HEK293 (cell line): ENCODE results near the gene ASCC1.

Experiments
- CTCF ChIA-PET: fragments of 350-600 bp; formaldehyde crosslinking; extraction: SDS; loops from one replicate; lab custom pipeline; 2021; ENCODE audit warnings: antibody characterized with exemption; lab: Yijun Ruan, JAX
- POLR2A ChIA-PET: fragments of 300-600 bp; formaldehyde crosslinking; extraction: SDS; loops from one replicate; lab custom pipeline; 2020; ENCODE audit warnings: antibody characterized with exemption, inconsistent platforms; lab: Yijun Ruan, JAX
- H3K27ac ChIP-seq: fragments of 200-500 bp; sonication (Bioruptor generic); 2 replicates; pipeline ENCODE4 v1.5.1; 2014; ENCODE audit warnings: low read depth, low read length, control low read depth, inconsistent platforms; ENCODE audit errors: extremely low read depth
- H3K36me3 ChIP-seq, 2 experiments: fragments of 200-500 bp in 1 of 2; sonication (Bioruptor generic) in 1 of 2; 1 replicate in 1 of 2; 2 replicates in 1 of 2; pipeline ENCODE4 v1.5.1; 2014 to 2017; ENCODE audit warnings: inconsistent platforms in 2 of 2, low read length in 2 of 2; ENCODE audit not compliant: control insufficient read depth in 2 of 2, insufficient read depth in 1 of 2
- H3K4me1 ChIP-seq: fragments of 200-500 bp; sonication (Bioruptor generic); 2 replicates; pipeline ENCODE4 v1.5.1; 2014; ENCODE audit warnings: mild to moderate bottlenecking, low read length, inconsistent platforms; ENCODE audit not compliant: control insufficient read depth, insufficient read depth
- H3K4me3 ChIP-seq: 2 replicates; pipeline ENCODE4 v1.5.1; 2011; ENCODE audit warnings: low read depth, mild to moderate bottlenecking, control low read depth, low read length, moderate library complexity
- H3K9me3 ChIP-seq: fragments of 200-500 bp; sonication (Bioruptor generic); 2 replicates; pipeline ENCODE4 v1.5.1; 2014; ENCODE audit warnings: low read depth, low read length, inconsistent platforms; ENCODE audit not compliant: control insufficient read depth, insufficient read depth
- PRDM6 ChIP-seq: fragments of 450-650 bp; formaldehyde crosslinking; IDR thresholded peaks from 2 replicates; pipeline ENCODE4 v1.5.1; 2017; ENCODE audit warnings: missing biosample characterization, missing genetic modification characterization
- SP7 ChIP-seq: fragments of 450-650 bp; formaldehyde crosslinking; IDR thresholded peaks from 2 replicates; pipeline ENCODE4 v1.5.1; 2016; ENCODE audit warnings: missing biosample characterization, missing genetic modification characterization
- ZBTB8A ChIP-seq: fragments of 450-650 bp; formaldehyde crosslinking; IDR thresholded peaks from 2 replicates; pipeline ENCODE4 v1.5.1; 2016; ENCODE audit warnings: missing biosample characterization, missing genetic modification characterization
- ZNF10 ChIP-seq: fragments of 450-650 bp; formaldehyde crosslinking; IDR thresholded peaks from 2 replicates; pipeline ENCODE4 v1.5.1; 2017; ENCODE audit warnings: missing biosample characterization, missing genetic modification characterization
- ZNF112 ChIP-seq: fragments of 450-650 bp; formaldehyde crosslinking; IDR thresholded peaks from 2 replicates; pipeline ENCODE4 v1.5.0; 2017; ENCODE audit warnings: missing biosample characterization, missing genetic modification characterization
- ZNF140 ChIP-seq: fragments of 450-650 bp; formaldehyde crosslinking; IDR thresholded peaks from 2 replicates; pipeline ENCODE4 v1.5.1; 2016; ENCODE audit warnings: missing biosample characterization, missing genetic modification characterization
- ZNF155 ChIP-seq: fragments of 450-650 bp; formaldehyde crosslinking; IDR thresholded peaks from 2 replicates; pipeline ENCODE4 v1.5.1; 2016; ENCODE audit warnings: missing biosample characterization, missing genetic modification characterization
- ZNF2 ChIP-seq: fragments of 450-650 bp; formaldehyde crosslinking; IDR thresholded peaks from 2 replicates; pipeline ENCODE4 v1.5.1; 2016; ENCODE audit warnings: missing biosample characterization, missing genetic modification characterization
- ZNF341 ChIP-seq: fragments of 450-650 bp; formaldehyde crosslinking; IDR thresholded peaks from 2 replicates; pipeline ENCODE4; 2016; ENCODE audit warnings: low read depth, missing biosample characterization, missing genetic modification characterization
- ZNF362 ChIP-seq: fragments of 450-650 bp; formaldehyde crosslinking; IDR thresholded peaks from 2 replicates; pipeline ENCODE4 v1.5.1; 2016; ENCODE audit warnings: missing biosample characterization, missing genetic modification characterization
- ZNF366 ChIP-seq: fragments of 450-650 bp; formaldehyde crosslinking; conservative IDR thresholded peaks from 2 replicates; pipeline ENCODE4 v1.5.1; 2016; ENCODE audit warnings: missing biosample characterization, missing genetic modification characterization
- ZNF394 ChIP-seq: fragments of 450-650 bp; formaldehyde crosslinking; IDR thresholded peaks from 2 replicates; pipeline ENCODE4 v1.5.1; 2016; ENCODE audit warnings: missing biosample characterization, missing genetic modification characterization, mild to moderate bottlenecking, moderate library complexity, borderline replicate concordance
- ZNF571 ChIP-seq: fragments of 450-650 bp; formaldehyde crosslinking; IDR thresholded peaks from 2 replicates; pipeline ENCODE4 v1.5.0; 2017; ENCODE audit warnings: missing biosample characterization, missing genetic modification characterization
- ZNF596 ChIP-seq: fragments of 450-650 bp; IDR thresholded peaks from 2 replicates; pipeline ENCODE4 v1.5.0; 2018; ENCODE audit warnings: missing biosample characterization, mild to moderate bottlenecking, missing genetic modification characterization, moderate library complexity
- ZNF600 ChIP-seq: fragments of 450-650 bp; formaldehyde crosslinking; IDR thresholded peaks from 2 replicates; pipeline ENCODE4 v1.5.1; 2016; ENCODE audit warnings: missing biosample characterization, missing genetic modification characterization
- ZXDB ChIP-seq: fragments of 450-650 bp; formaldehyde crosslinking; IDR thresholded peaks from 2 replicates; pipeline ENCODE4 v1.5.1; 2016; ENCODE audit warnings: missing biosample characterization, missing genetic modification characterization
- TF ChIP-seq, protein P1 (sequence below): fragments of 450-650 bp; IDR thresholded peaks from 2 replicates; pipeline ENCODE4 v1.5.1; 2018; ENCODE audit warnings: missing biosample characterization, mild to moderate bottlenecking, missing genetic modification characterization
- TF ChIP-seq, protein P2 (sequence below): fragments of 450-650 bp; formaldehyde crosslinking; IDR thresholded peaks from 2 replicates; pipeline ENCODE4 v1.5.1; 2017; ENCODE audit warnings: missing biosample characterization, missing genetic modification characterization
- TF ChIP-seq, protein P3 (sequence below): fragments of 450-650 bp; formaldehyde crosslinking; IDR thresholded peaks from 2 replicates; pipeline ENCODE4 v1.5.0; 2017; ENCODE audit warnings: missing biosample characterization, missing genetic modification characterization, borderline replicate concordance

Gene ASCC1

GRCh38 chr10:72104472-72105097 is 111.5 kb downstream of the ASCC1 start:
- POLR2A ChIA-PET = no interaction called here

DNA sequence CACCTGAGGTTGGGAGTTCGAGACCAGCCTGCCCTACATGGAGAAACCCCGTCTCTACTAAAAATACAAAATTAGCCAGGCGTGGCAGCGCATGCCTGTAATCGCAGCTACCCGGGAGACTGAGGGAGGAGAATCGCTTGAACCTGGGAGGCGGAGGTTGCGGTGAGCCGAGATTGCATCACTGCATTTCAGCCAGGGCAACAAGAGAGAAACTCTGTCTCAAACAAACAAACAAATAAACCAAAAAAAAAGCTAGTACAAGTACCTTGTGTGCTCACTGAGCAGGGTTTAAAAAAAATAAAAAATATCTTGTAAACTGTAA is 116.5 kb downstream of the ASCC1 start:
- TF ChIP-seq ZNF600 (tag by site-specific recombination) (0 out of 2 replicates have a peak, but pooled peaks have one; percentile 4), ZNF571 (tag by site-specific recombination) (no peak), ZBTB8A (tag by site-specific recombination) (0 out of 2 replicates have a peak, but pooled peaks have one; percentile 12), ZNF341 (no peak), ZNF394 (tag by site-specific recombination) (no peak), ZNF112 (tag by site-specific recombination) (no peak), ZNF2 (tag by site-specific recombination) (peak; percentile 29; the same call in 1 of the 2 replicates), ZXDB (tag by site-specific recombination) (no peak), SP7 (tag by site-specific recombination) (peak; percentile 9; the same call in 1 of the 2 replicates), ZNF140 (tag by site-specific recombination) (no peak), ZNF155 (tag by site-specific recombination) (no peak)
- TF ChIP-seq, protein P1, sequence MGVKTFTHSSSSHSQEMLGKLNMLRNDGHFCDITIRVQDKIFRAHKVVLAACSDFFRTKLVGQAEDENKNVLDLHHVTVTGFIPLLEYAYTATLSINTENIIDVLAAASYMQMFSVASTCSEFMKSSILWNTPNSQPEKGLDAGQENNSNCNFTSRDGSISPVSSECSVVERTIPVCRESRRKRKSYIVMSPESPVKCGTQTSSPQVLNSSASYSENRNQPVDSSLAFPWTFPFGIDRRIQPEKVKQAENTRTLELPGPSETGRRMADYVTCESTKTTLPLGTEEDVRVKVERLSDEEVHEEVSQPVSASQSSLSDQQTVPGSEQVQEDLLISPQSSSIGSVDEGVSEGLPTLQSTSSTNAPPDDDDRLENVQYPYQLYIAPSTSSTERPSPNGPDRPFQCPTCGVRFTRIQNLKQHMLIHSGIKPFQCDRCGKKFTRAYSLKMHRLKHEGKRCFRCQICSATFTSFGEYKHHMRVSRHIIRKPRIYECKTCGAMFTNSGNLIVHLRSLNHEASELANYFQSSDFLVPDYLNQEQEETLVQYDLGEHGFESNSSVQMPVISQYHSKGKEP (tag by site-specific recombination) = 0 out of 2 replicates have a peak, but pooled peaks have one; percentile 32
- H3K4me3 ChIP-seq = no peak overlapping the region
- peaks cover 0 to 19% of the 10 kb centered on the region in 2 experiments; a peak in 2 of 3 replicates for H3K36me3 ChIP-seq
- H3K9me3 ChIP-seq = no peaks in the 10 kb centered on the region
- ChIA-PET CTCF (interaction anchor here (0.5 to 1.6 kb wide), 2 partner anchors 9 to 134 kb away, joined by 3 to 5 read pairs; no protein-coding TSS in a partner anchor), POLR2A (interaction anchor here (0.6 kb wide), 1 partner anchor 162 kb away, joined by 9 read pairs; no protein-coding TSS in a partner anchor)
- peak overlapping the region; percentile 78; the same call in 1 of the 2 replicates for H3K27ac ChIP-seq
- H3K4me1 ChIP-seq = peaks cover 31% of the 10 kb centered on the region

More at GRCh38 chr10:72104472-72105097, 111.5 kb downstream of the ASCC1 start:
- CTCF ChIA-PET = interaction anchor here (0.7 kb wide), 1 partner anchor 187 kb away, joined by 5 read pairs; no protein-coding TSS in a partner anchor
- Histone ChIP-seq H3K36me3 (peaks cover 0 to 16% of the 10 kb centered on the region in 2 experiments; a peak in 2 of 3 replicates), H3K27ac (no peak overlapping the region), H3K4me1 (peaks cover 13% of the 10 kb centered on the region), H3K9me3 (no peaks in the 10 kb centered on the region), H3K4me3 (no peak overlapping the region)
- TF ChIP-seq PRDM6 (tag by site-specific recombination) = peak; percentile 20; the same call in 1 of the 2 replicates
- no peak for TF ChIP-seq ZNF366 (tag by site-specific recombination)

- Histone ChIP-seq H3K27ac (peak overlapping the region; percentile 78), H3K36me3 (peaks cover 0 to 19% of the 10 kb centered on the region in 2 experiments; a peak in 2 of 3 replicates), H3K9me3 (no peaks in the 10 kb centered on the region), H3K4me3 (no peak overlapping the region), H3K4me1 (peaks cover 31% of the 10 kb centered on the region)
- ChIA-PET CTCF (interaction anchor here (0.5 to 1.6 kb wide), 4 partner anchors 9 to 135 kb away, joined by 3 to 5 read pairs (median 3); no protein-coding TSS in a partner anchor), POLR2A (interaction anchor here (0.6 kb wide), 1 partner anchor 163 kb away, joined by 9 read pairs; no protein-coding TSS in a partner anchor)
- TF ChIP-seq, protein P2, sequence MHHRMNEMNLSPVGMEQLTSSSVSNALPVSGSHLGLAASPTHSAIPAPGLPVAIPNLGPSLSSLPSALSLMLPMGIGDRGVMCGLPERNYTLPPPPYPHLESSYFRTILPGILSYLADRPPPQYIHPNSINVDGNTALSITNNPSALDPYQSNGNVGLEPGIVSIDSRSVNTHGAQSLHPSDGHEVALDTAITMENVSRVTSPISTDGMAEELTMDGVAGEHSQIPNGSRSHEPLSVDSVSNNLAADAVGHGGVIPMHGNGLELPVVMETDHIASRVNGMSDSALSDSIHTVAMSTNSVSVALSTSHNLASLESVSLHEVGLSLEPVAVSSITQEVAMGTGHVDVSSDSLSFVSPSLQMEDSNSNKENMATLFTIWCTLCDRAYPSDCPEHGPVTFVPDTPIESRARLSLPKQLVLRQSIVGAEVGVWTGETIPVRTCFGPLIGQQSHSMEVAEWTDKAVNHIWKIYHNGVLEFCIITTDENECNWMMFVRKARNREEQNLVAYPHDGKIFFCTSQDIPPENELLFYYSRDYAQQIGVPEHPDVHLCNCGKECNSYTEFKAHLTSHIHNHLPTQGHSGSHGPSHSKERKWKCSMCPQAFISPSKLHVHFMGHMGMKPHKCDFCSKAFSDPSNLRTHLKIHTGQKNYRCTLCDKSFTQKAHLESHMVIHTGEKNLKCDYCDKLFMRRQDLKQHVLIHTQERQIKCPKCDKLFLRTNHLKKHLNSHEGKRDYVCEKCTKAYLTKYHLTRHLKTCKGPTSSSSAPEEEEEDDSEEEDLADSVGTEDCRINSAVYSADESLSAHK = peak; percentile 87
- TF ChIP-seq ZNF596 (tag by site-specific recombination) = 0 out of 2 replicates have a peak, but pooled peaks have one; percentile 2
- TF ChIP-seq, protein P3, sequence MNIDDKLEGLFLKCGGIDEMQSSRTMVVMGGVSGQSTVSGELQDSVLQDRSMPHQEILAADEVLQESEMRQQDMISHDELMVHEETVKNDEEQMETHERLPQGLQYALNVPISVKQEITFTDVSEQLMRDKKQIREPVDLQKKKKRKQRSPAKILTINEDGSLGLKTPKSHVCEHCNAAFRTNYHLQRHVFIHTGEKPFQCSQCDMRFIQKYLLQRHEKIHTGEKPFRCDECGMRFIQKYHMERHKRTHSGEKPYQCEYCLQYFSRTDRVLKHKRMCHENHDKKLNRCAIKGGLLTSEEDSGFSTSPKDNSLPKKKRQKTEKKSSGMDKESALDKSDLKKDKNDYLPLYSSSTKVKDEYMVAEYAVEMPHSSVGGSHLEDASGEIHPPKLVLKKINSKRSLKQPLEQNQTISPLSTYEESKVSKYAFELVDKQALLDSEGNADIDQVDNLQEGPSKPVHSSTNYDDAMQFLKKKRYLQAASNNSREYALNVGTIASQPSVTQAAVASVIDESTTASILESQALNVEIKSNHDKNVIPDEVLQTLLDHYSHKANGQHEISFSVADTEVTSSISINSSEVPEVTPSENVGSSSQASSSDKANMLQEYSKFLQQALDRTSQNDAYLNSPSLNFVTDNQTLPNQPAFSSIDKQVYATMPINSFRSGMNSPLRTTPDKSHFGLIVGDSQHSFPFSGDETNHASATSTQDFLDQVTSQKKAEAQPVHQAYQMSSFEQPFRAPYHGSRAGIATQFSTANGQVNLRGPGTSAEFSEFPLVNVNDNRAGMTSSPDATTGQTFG (tag by site-specific recombination) = no peak
- peak; percentile 62 for TF ChIP-seq ZNF10 (tag by site-specific recombination)
- no peak for TF ChIP-seq ZNF362 (tag by site-specific recombination)
Observed at GRCh38 chr10:72098836-72099599, 117.1 kb downstream of the ASCC1 start.
